Right ventricle myocardium superior (tissue), 1 donor: ENCODE measurements around the gene PLXNA4. TPM values are rescaled to one million over a fixed set of nuclear protein-coding genes. Genes with fewer than 3 reads are reported as not detected.

Source experiments
- ATAC-seq: fragments of 200-7000 bp; cut with Tn5 transposase; one replicate; pipeline ENCODE4 v1.9.1; 2020; ENCODE audit warnings: mild to moderate bottlenecking; ENCODE audit not compliant: poor library complexity
- DNase-seq: peaks from one replicate; pipeline ENCODE4 v3.0.0-alpha.2; 2020
- intact Hi-C: fragments of 100-400 bp; cut with DNase I; formaldehyde crosslinking; loops from one replicate; pipeline ENCODE4 v1.11.2; 2022
- total RNA-seq: library from RNA; stranded (reverse); fragmentation: NEBNext Ultra II Directional; extraction: Animal tissue kit (Norgen Biotek cat#: 25700); gene quantifications from one replicate; pipeline ENCODE4 v1.2.1, GENCODE V29; 2021
- donor health status: DM: no; HTN: yes; CAD: no; lungs with severe emphysema.

The PLXNA4 gene
- total RNA-seq, 1 donor from 2014 or later = 17.3 TPM

DNA sequence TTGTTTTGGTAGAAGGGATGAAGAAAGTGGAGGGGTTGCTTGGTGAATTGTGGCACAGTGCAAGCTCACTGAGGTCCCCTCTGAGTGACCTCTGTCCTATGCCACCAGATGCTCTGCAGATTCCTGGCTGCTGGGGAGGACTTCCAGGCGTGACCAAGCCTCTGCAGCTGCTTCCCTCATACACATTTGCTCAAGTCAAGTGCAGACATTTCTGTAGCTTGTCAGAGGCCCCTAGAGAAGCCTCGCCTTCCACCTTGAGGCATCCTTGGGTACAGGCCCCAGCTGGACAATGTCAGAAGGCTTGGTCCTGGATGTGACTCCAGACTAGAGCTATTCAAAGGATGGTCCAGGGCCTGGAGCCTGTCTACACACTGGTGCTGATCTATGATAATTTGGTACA lies 464.2 kb downstream of the PLXNA4 start:
- no peak for ATAC-seq
- intact Hi-C loops = no loop called here
- DNase-seq = no peak

DNA sequence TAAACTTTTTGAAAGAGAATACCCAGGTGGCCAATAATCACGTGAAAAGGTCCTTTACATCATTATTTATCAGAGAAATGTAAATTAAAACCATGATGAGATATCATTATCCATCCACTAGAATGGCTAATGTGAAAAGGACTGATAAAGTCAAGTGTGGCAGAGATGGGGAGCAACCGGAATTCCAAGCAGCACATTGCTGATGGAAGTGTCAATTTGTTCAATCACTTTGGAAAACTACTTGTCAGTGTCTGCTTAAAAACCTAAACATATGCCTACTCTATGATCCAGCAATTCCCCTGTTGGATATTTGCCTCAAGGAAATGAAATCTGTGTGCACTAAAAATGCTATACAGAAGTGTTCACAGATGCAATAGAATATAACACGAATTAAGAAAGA lies 465.6 kb downstream of the PLXNA4 start:
- intact Hi-C loops = no loop called here
- no peak for ATAC-seq
- DNase-seq = no peak

DNA sequence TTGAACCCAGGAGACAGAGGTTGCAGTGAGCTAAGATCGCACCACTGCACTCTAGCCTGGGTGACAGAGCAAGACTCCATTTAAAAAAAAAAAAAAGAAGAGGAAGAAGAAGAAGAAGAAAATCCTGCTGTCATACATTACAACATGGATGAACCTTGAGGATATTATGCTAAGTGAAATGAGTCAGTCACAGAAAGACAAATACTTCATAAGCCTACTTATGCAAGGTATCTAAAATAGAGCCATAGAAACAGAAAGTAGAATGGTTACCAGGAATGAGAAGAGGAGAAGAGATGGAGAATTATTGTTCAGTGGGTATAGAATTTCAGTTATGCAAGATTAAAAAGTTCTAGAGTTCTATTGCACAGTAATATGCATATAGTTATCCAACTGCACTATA lies 466.5 kb downstream of the PLXNA4 start:
- ATAC-seq (no peak), DNase-seq (no peak)
- intact Hi-C loops = no loop called here

DNA sequence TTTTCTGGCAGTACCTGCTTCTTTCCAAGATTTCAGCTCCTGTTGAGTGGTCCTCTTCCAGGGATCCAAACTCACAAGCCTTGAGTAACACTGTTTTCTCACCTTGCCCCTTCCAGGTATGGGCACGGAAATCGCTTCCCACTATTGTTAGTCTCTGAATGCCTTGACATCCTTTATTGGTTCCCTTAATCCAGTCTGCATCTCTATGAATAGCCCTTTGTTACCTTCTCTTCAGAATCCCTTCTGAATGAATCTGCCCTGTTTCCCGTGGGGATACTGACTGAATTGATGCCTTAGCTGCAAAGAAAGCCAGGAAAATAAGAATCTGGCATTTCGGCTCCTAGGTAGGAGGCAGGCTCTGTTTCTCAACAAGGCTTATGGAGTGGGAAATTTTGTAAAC lies 467.7 kb downstream of the PLXNA4 start:
- DNase-seq (no peak), ATAC-seq (no peak)
- intact Hi-C loops = no loop called here

DNA sequence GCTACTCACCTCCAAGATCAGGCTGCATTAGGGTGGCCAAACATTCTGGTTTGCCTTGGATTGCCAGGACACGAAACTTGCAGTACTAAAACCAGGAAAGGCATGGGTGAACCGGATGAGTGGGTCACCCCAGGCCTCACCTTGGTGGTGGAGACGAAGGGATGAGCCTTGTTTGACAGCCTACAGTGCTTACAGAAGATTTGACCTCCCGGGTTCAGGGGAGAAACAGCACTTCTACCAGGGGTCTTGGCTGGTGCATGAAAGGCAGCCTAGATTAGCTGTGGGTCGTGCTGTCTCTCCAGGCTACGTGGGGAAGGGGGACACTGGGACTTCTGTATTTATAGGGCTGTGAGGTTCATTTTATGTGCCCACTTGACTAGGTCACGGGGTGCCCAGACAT lies 469.8 kb downstream of the PLXNA4 start:
- no peak for ATAC-seq
- intact Hi-C loops = no loop called here
- no peak for DNase-seq

DNA sequence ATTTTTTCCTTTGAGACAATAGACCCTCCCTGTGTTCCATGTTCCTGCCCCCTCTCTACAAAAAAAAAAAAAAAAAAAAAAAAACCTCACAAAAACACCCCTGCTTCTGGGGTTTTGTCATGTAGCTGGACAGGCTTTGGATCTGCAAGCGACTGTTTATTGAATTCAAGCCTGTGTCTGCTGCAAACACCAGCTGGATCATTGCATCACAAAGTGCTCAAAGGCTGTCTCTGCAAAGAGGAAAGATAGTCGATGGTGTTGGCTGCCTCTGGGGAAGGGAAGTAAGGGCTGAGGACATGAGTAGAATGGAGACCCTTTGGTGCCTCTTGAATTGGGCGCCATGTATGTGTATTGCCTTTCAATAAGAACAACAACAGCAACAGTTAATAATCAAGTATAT lies 471.2 kb downstream of the PLXNA4 start:
- intact Hi-C loops = no loop called here
- ATAC-seq (no peak), DNase-seq (no peak)

DNA sequence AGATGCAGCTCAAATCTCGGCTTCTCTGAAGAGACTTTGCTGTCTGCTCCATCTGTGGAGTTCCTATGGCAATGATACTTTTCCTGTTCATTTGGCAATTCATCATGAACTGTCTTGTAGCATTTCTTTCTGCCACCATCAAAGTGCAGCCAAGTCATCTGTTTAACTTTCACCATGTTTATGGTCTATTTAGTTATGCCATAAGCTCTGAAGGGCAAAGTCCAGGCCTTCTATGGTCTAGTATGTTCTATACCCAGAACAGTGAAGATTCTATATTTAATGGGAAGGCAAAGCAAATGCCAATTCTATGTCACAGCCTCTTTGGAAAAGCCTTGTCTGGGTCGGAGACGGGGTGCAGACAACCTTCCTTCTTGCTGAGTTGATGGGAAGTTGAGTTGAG lies 472.6 kb downstream of the PLXNA4 start:
- intact Hi-C loops = no loop called here
- ATAC-seq (no peak), DNase-seq (no peak)

DNA sequence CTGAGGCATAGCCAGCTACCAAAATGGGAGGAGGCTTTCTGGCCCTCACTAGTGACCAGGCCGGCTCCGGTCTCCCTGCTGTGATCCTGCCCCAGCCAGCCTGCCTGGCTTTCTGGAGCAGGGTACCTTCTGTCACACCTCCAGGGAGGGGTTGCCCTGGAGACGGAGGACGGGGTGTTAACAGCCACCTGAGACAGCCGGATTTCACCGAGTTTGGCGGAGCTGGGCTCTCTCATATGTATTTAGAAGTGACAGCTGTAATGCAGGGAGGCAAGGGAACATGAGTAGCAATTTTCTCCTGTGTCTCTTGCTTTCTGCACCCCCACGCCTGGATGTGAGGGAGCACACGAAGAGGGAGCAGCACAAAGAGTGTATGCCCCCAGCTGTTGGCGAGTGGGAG lies 473.3 kb downstream of the PLXNA4 start:
- no peak for ATAC-seq
- intact Hi-C loops = no loop called here

DNA sequence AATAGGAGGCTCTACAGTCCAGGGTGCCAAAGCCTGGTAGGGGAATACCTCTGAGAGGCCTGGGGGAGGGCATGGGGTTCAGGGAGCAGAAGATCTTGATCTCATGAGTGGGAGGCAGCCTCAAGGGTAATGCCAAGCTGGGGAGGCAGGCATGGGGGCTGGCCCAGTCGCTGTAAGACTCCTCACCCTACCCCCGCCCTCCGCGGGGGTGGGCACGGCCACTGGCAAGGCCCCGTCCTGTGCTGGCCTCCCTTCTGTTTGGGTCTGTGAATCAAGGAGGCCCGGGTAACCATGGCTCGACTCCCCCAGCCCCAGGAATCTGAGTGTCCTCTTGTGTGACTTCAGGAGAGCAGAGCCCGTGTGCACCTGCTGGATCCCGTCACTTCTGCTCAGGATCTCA lies 473.9 kb downstream of the PLXNA4 start:
- DNase-seq (no peak), ATAC-seq (no peak)
- intact Hi-C loops = no loop called here

More for the DNA sequence above, 473.3 kb downstream of the PLXNA4 start:
- no peak for DNase-seq

DNA sequence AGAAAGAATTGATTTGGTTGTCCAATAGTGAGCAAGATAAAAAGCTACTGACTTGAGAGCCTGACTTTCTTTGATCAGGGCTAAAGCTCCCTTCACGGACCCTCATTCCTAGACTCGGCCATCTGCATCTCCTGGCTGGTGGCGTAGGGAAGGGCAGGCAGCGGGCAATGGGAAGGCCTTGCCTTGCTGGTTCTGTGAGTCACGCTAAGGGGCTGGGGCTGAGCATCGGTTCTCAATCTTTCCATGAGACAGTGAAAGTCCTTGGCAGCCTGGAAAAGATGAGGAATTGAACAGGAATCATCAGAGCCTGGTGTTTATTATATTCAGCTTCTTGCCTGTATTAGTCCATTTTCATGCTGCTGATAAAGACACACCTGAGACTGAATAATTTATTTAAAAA lies 475.3 kb downstream of the PLXNA4 start:
- intact Hi-C loops = no loop called here
- no peak for ATAC-seq
- no peak for DNase-seq

DNA sequence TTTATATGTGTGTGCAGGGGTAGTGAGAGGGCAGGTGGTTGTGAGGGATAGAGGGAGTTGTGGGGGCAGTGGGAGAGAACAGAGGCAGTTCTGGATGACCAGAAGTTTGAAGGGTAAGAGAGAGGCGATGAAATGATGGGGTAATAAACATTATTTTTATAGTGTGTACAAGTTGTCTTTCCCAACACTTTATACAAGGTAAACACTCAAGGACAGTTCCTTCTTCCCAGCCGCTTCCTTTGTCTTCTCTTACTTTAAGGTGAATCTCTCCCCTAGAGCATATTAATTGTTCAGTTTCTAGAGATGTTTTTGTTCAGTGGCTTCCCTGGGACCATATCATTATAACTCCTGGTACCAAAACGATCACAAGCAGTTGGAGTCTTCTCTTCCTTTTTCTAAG lies 475.8 kb downstream of the PLXNA4 start:
- ATAC-seq = no peak
- intact Hi-C loops = no loop called here
- no peak for DNase-seq

DNA sequence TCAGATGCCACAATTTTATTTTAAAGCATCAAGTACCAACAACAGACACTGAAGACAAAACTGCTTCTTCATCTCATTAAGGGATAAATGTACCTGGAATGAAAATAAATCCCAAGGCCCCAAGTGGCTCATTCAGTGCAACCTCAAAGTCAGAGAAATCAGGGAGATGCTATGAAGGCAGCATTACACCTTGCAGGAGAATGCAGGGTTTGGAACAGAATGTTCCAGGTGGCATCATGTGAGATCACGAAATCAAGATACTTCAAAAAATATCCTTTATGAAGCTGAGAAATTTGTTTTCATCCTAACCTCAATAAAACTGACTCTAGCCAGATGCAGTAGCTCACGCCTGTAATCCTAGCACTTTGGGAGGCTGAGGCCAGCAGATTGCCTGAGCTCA lies 477.1 kb downstream of the PLXNA4 start:
- ATAC-seq (no peak), DNase-seq (no peak)
- intact Hi-C loops = no loop called here

DNA sequence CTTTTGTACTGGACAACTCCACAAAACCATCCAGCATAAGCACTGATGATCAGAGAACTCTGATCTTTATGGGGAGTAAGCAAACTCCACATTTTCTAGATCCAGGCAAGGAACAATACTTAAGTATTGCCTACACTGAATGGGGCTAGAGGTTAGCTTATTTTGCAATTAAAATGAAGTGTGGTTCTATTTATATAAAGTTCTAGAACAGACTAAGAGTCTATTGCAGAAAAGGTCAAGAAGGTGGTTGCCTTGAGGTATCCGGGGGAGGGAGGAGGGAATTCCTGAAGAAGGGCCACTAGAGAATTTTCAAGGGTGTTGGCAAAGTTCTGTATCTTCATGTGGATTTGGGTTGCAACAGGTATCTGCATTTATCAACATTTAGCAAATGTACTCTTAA lies 477.9 kb downstream of the PLXNA4 start:
- ATAC-seq (no peak), DNase-seq (no peak)
- intact Hi-C loops = no loop called here

DNA sequence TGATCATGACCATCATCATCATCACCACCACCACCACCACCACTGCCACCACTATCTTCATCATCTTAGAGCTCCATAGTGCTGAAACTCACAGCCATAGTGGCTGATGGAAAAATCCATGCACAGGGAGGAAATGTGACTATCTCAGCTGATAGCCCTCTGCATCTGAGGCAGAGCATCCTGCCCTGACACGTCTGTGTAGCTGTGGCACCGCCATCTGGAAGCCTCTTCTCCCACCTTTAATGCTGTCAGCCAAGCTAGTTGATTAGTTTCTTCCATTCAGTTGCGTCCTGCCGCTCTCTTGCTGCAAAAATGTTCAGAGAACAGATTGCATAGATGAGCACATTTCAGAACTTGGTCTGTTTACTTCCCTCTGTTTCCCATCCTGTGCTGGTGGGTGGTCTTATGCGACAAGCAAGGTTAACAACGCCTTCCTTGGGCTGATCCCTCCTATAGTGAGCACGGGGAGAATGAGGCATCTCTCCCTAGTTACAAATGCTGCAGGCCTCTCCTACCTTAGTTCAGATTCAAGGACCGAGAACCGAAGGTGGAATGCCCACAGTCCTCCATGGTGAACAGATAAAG lies 478.6 kb downstream of the PLXNA4 start:
- intact Hi-C loops = no loop called here
- no peak for DNase-seq
- no peak for ATAC-seq

DNA sequence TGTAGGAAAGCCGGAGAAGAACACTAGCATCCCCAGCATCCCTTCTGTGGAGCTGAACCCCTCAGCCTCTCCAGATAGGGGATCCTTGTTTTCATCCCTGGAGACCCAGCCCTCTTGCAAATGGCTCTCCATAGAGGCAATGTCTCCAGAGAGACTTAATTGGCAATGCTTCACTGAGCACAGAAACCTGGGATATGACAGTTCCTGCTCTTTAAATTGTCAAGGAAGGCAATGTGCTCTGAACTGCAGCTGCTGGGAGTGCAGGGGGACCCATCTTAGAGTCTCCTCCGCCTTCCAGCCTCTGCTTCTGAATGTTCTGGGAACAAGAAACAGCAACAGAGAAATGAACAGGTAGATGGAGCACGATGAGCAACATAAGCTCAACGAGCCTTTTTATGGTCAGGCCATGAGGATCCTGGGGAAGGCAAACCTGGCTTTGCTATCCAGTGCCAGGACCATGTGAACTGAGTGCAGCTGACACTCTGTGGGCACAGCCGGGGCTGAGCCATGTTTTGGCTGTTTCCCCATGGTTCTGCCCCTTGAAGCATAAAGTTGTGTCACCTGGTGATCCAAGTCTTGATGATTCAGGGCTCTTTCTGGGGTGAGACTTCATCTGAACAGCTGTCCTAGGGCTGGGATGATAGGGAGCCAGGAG lies 481.0 kb downstream of the PLXNA4 start:
- no peak for ATAC-seq
- DNase-seq = no peak
- intact Hi-C loops = no loop called here

DNA sequence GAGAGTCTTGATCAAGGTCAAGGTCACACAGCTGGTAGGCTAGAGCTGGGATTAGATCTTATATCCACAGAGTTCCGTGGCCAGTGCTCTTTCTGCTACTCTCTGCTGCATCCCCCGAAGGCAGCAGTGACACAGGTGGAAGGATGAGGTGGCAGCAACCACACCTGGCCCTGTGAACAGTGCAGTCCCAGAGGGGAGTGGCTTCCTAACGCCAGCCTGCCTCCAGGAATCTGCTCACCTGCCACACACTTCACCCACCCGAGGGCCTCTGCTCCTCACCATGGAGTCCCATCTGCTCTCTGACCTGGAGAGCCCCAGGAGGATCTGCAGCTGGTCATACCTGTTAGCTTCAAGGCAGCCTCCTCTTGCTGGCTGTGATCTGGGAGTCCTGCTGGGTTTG lies 484.2 kb downstream of the PLXNA4 start:
- intact Hi-C loops = no loop called here
- ATAC-seq = no peak
- DNase-seq = no peak

DNA sequence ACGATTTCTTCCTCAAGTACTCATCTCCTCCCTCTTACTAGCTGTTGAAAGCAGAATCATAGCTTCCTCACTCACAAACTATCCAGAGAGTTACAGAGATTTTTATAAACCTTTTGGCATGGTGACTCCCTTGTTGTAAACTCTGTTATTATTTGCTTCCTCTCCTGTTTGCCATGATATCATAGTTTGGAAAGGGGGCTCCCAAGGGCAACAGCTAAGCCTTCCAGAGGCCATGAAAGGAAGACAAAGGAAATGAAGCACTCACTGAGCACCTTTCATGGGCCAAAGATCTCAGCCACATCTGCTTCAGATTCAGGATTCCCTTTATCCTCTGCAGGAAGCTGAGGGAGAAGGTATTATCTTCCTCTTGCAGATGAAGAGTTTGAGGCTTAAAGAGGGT lies 484.6 kb downstream of the PLXNA4 start:
- intact Hi-C loops = no loop called here
- ATAC-seq (no peak), DNase-seq (no peak)

DNA sequence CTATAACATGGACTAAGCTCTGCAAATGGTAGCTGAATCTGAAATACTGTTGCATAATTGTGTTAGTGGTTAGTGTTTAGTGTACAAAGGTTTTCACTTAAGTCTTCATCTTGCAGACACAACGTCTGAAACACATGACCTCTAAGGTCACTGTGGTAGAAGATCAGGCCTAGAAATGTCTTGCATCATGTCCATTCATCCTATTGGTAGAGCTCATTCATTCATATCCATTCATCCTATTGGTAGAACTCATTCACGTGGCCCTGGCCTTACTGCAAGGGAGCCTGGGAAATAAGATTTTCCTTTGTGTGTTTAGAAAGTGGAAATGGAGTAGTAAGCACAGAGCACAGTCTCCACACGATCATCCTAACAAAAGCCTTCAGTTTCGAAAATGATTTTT lies 485.8 kb downstream of the PLXNA4 start:
- DNase-seq (no peak), ATAC-seq (no peak)
- intact Hi-C loops = no loop called here

DNA sequence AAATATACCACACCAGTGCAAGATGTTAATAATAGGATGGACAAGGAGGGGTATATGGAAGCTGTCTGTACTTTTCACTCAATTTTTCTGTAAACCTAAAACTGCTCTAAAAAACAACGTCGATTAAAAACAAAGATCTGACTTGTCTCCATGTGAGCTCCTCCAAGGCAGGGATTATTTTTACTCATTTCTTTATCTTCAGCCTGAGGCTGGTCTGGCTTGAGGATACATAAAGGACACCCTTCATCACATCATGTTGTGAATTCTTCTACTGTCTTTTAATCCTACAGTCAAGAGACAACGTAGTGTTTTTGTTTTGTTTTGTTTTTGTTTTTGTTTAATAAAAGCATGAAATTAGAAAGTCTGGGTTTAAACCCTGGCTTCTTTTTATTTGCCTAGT lies 486.9 kb downstream of the PLXNA4 start:
- intact Hi-C loops = no loop called here
- DNase-seq (no peak), ATAC-seq (no peak)

DNA sequence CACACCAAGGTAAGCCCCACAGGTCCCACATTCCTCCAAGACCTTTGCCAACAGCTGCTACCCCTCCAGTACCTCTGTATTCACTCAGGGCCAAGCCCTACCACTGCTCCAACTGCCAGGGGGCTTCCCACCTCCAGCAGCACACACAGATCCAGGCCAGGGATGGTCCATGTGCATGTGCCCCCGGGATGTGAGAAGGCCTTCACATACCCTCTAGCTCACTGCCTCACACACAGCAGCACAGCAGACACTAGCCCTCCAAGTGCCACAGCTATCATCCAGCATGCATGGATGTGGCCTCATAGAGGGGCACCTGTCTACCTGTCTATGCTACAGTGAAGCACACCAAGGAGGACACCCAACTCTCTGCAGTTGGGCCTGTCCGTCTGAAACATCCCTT lies 488.8 kb downstream of the PLXNA4 start:
- no peak for DNase-seq
- no peak for ATAC-seq
- intact Hi-C loops = no loop called here

DNA sequence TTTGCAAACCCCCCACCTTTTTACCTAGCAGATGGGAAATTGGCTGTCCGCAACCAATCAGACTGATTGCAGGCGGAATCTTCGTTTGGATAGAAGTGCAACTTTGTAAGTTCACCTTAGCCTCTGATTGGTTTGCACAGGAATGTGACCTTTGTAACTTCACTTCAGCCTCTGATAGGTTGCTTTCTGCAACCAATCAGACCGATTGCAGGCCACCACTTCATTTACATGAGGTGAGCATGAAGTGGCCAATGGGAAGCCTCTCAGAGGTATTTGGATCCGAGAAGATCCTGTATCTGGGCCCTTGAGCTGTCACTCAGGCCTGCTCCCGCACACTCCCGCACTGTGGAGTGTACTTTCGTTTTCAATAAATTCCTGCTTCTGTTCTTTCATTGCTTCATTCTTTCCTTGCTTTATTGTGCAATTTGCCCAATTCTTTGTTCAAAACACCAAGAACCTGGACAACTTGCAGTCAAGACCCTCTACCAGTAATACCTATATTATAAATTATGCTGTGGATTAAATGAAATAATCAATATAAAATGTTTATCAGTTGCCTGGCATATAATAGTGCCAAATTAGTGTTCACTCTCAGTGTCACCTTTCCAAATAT lies 491.4 kb downstream of the PLXNA4 start:
- no peak for ATAC-seq

More for the DNA sequence above, 491.4 kb downstream of the PLXNA4 start:
- DNase-seq = no peak
- intact Hi-C loops = no loop called here
